ENCODE results near the gene MIPEP.

Gene MIPEP

DNA sequence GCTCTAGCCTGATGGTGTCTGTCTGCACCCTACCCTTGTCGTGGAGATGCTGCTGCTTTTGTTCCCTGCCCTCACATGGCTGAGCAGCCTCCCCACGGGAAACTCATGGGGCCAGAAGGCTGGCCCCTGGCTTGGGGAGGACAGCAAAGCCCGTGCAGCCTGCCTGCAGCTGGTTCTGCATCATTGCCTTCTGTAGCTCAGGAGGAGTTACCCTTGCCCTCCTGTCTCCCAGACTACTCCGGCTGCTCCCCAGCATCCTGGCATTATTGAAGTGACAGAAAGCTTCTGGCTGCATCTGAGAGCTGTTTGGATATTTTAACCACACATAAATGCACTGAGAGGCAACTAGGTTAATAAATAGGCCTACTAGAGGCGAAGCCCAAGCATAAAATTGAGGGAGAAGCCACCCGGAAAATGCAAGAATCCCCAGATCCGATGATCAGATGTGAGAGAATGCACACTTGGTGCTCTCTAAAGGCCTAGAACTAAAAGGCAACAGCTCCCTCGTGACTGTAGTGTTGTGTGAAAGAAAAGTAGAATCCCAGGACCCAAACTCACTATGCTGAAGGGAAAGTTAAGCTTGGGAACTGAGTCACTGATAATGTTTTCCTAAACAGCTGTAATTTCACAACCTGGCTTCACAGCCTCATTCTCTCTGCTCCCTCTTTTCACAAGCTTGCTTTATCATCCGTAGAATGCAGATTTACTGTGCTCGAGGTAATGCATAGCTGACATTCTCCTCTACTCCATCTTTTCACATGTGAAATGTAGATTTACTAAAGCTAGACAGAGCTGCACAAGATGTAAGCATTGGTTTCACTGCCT is 208.1 kb downstream of the MIPEP start:
- peak; percentile 37 for DNase-seq (ENCODE audit: low spot score)
